HEK293 (cell line): ENCODE data around the gene TSPEAR.

ENCODE experiments used
- KLF1 ChIP-seq: fragments of 450-650 bp; formaldehyde crosslinking; IDR thresholded peaks from 2 replicates; pipeline ENCODE4 v1.5.1; 2016; ENCODE audit warnings: missing biosample characterization, missing genetic modification characterization
- REPIN1 ChIP-seq: fragments of 450-650 bp; formaldehyde crosslinking; IDR thresholded peaks from 2 replicates; pipeline ENCODE4 v1.5.1; 2017; ENCODE audit warnings: missing biosample characterization, missing genetic modification characterization, low read depth
- TF ChIP-seq, protein P1 (sequence below): fragments of 450-650 bp; formaldehyde crosslinking; IDR thresholded peaks from 2 replicates; pipeline ENCODE4 v1.5.1; 2016; ENCODE audit warnings: missing biosample characterization, missing genetic modification characterization, low read depth

GRCh38 chr21:44523567-44524413 is 187.6 kb downstream of the TSPEAR start:
- TF ChIP-seq KLF1 (tag by site-specific recombination) (no peak), REPIN1 (no peak)
- TF ChIP-seq, protein P1, sequence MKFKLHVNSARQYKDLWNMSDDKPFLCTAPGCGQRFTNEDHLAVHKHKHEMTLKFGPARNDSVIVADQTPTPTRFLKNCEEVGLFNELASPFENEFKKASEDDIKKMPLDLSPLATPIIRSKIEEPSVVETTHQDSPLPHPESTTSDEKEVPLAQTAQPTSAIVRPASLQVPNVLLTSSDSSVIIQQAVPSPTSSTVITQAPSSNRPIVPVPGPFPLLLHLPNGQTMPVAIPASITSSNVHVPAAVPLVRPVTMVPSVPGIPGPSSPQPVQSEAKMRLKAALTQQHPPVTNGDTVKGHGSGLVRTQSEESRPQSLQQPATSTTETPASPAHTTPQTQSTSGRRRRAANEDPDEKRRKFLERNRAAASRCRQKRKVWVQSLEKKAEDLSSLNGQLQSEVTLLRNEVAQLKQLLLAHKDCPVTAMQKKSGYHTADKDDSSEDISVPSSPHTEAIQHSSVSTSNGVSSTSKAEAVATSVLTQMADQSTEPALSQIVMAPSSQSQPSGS: no peak
